Left ventricle myocardium inferior (tissue), 1 donor: Measurements from ENCODE around the gene KRT23. TPM values are rescaled to one million over a fixed set of nuclear protein-coding genes. Genes with fewer than 3 reads are reported as not detected.

ENCODE experiments used
- DNase-seq: peaks from one replicate; pipeline ENCODE4 v3.0.0-alpha.2; 2020
- H3K27ac ChIP-seq: fragments of 200-600 bp; replicated peaks from 2 replicates; pipeline ENCODE4 v1.8.0; 2021
- H3K27me3 ChIP-seq: fragments of 200-600 bp; 2 replicates; pipeline ENCODE4 v1.8.0; 2021; ENCODE audit warnings: low read depth
- H3K36me3 ChIP-seq: fragments of 200-600 bp; 2 replicates; pipeline ENCODE4 v1.8.0; 2021
- H3K4me1 ChIP-seq: fragments of 200-600 bp; 2 replicates; pipeline ENCODE4 v1.8.0; 2021
- H3K4me3 ChIP-seq: fragments of 200-600 bp; 2 replicates; pipeline ENCODE4 v1.8.0; 2021; ENCODE audit warnings: mild to moderate bottlenecking, moderate library complexity
- H3K9me3 ChIP-seq: fragments of 200-600 bp; replicated peaks from 2 replicates; pipeline ENCODE4 v1.8.0; 2021
- intact Hi-C: fragments of 100-400 bp; cut with micrococcal nuclease; formaldehyde crosslinking; loops from one replicate; pipeline ENCODE4 v1.11.0; 2022
- total RNA-seq: library from RNA; stranded (reverse); fragmentation: NEBNext Ultra II Directional; extraction: Animal tissue kit (Norgen Biotek cat#: 25700); gene quantifications from one replicate; pipeline ENCODE4 v1.2.1, GENCODE V29; 2021
- TF ChIP-seq, protein P1 (sequence below): fragments of 200-600 bp; IDR thresholded peaks from 2 replicates; pipeline ENCODE4 v1.8.0; 2021; ENCODE audit warnings: antibody characterized with exemption, mild to moderate bottlenecking, borderline replicate concordance
- donor health status: DM: no; HTN: yes; CAD: no; lungs with severe emphysema.

The KRT23 gene
- total RNA-seq, 1 donor from 2014 or later: 0.33 TPM

- no peak overlapping the region for H3K27ac ChIP-seq
- intact Hi-C loops: no loop called here
- H3K36me3 ChIP-seq: no peaks in the 10 kb centered on the region
- peaks cover 83% of the 10 kb centered on the region for H3K27me3 ChIP-seq
- no peaks in the 10 kb centered on the region for H3K9me3 ChIP-seq
- H3K4me1 ChIP-seq: peaks cover 6% of the 10 kb centered on the region
- TF ChIP-seq, protein P1, sequence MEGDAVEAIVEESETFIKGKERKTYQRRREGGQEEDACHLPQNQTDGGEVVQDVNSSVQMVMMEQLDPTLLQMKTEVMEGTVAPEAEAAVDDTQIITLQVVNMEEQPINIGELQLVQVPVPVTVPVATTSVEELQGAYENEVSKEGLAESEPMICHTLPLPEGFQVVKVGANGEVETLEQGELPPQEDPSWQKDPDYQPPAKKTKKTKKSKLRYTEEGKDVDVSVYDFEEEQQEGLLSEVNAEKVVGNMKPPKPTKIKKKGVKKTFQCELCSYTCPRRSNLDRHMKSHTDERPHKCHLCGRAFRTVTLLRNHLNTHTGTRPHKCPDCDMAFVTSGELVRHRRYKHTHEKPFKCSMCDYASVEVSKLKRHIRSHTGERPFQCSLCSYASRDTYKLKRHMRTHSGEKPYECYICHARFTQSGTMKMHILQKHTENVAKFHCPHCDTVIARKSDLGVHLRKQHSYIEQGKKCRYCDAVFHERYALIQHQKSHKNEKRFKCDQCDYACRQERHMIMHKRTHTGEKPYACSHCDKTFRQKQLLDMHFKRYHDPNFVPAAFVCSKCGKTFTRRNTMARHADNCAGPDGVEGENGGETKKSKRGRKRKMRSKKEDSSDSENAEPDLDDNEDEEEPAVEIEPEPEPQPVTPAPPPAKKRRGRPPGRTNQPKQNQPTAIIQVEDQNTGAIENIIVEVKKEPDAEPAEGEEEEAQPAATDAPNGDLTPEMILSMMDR: no peak
- H3K4me3 ChIP-seq: no peak overlapping the region
- DNase-seq: no peak
Observed at GRCh38 chr17:40980117-40980516, 42.7 kb upstream of the KRT23 start.

DNA sequence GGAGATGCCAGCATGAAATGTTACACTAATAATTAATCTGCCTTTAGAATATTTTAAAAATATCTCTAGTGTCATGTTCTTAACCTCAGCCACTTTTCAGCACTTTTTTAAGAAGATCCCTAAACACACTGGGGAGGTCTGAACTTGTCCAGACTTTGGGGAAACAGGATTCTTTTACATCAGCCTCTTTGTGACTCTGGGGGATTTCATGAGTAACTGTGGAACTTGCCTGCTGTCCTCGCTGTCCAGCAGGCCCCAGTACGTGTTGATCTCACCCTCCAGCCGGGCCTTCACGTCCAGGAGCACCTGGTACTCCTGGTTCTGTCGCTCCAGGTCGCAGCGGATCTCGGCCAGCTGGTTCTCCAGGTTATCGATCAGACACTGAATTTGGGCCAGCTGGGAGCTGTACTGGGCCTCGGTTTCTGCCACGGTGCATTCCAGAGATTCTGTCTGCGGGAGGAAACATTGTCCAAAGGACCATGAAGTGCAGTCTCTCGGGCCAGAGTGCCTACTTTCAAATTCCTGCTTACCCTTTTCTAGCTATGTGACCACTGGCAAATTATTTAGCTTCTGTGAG lies 41.2 kb upstream of the KRT23 start:
- Histone ChIP-seq H3K27ac (no peak overlapping the region), H3K4me3 (no peak overlapping the region), H3K36me3 (no peaks in the 10 kb centered on the region), H3K9me3 (no peaks in the 10 kb centered on the region), H3K4me1 (peaks cover 6% of the 10 kb centered on the region), H3K27me3 (peaks cover 69% of the 10 kb centered on the region)
- intact Hi-C loops: no loop called here
- DNase-seq: no peak
- TF ChIP-seq, protein P1: no peak

DNA sequence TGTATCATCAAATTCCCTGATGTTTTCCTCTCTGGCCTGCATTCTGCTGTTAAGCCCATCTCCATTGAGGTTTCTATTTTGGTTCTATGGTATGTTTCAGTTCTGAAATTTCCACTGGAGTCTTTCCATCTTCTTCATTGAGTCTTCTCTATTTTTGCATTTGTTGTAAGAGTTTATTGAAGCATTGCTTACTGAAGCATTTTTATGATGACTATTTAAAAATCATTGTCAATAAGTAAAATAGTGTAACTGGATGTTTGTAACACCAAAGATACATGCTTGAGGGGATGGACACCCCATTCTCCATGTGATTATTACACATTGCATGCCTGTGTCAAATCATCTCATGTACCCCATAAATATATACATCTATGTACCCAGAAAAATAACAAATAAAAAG lies 38.1 kb upstream of the KRT23 start:
- intact Hi-C loops: no loop called here
- peaks cover 37% of the 10 kb centered on the region for H3K27me3 ChIP-seq
- no peaks in the 10 kb centered on the region for H3K36me3 ChIP-seq
- DNase-seq: no peak
- no peak overlapping the region for H3K4me3 ChIP-seq
- H3K27ac ChIP-seq: no peak overlapping the region
- TF ChIP-seq, protein P1: no peak
- H3K4me1 ChIP-seq: peaks cover 3% of the 10 kb centered on the region
- H3K9me3 ChIP-seq: peaks cover 5% of the 10 kb centered on the region

GRCh38 chr17:40974366-40974765 lies 36.9 kb upstream of the KRT23 start:
- Histone ChIP-seq H3K36me3 (no peaks in the 10 kb centered on the region), H3K4me3 (no peak overlapping the region), H3K4me1 (no peaks in the 10 kb centered on the region), H3K27ac (no peak overlapping the region), H3K9me3 (peaks cover 5% of the 10 kb centered on the region), H3K27me3 (peaks cover 26% of the 10 kb centered on the region)
- no peak for DNase-seq
- TF ChIP-seq, protein P1: no peak
- intact Hi-C loops: no loop called here

- no peak for DNase-seq
- TF ChIP-seq, protein P1: no peak
- Histone ChIP-seq H3K4me1 (no peaks in the 10 kb centered on the region), H3K27ac (no peak overlapping the region), H3K36me3 (no peaks in the 10 kb centered on the region), H3K4me3 (no peak overlapping the region), H3K27me3 (peaks cover 14% of the 10 kb centered on the region), H3K9me3 (peaks cover 5% of the 10 kb centered on the region)
- intact Hi-C loops: no loop called here
Observed at GRCh38 chr17:40967582-40967981, 30.1 kb upstream of the KRT23 start.
